Mesenchymal stem cell (in vitro differentiated cells and primary cell): ENCODE measurements around the gene ACTR5.

Experiments used
- DNase-seq: peaks from one replicate; pipeline ENCODE4 v3.0.0-alpha.2; 2013
- H2AFZ ChIP-seq: one replicate; pipeline ENCODE4 v1.6.1; 2013; ENCODE audit warnings: low read depth, mild to moderate bottlenecking, control low read depth, inconsistent platforms, low read length, moderate library complexity
- H2AK5ac ChIP-seq: 2 replicates; pipeline ENCODE4 v1.6.1; 2013; ENCODE audit warnings: low read length, moderate library complexity, mild to moderate bottlenecking, inconsistent platforms; ENCODE audit not compliant: severe bottlenecking
- H2BK120ac ChIP-seq: one replicate; pipeline ENCODE4 v1.6.1; 2013; ENCODE audit warnings: low read depth, mild to moderate bottlenecking, inconsistent platforms, low read length, moderate library complexity
- H2BK12ac ChIP-seq, 2 experiments: one replicate each; pipeline ENCODE4 v1.6.1; 2013; ENCODE audit warnings: inconsistent platforms in 2 of 2, low read length in 2 of 2, mild to moderate bottlenecking in 2 of 2, moderate library complexity in 2 of 2, control low read depth in 1 of 2
- H2BK15ac ChIP-seq: one replicate; pipeline ENCODE4 v1.6.1; 2013; ENCODE audit warnings: mild to moderate bottlenecking, low read depth, inconsistent platforms; ENCODE audit not compliant: poor library complexity, severe bottlenecking
- H2BK5ac ChIP-seq: 2 replicates; pipeline ENCODE4 v1.6.1; 2013; ENCODE audit warnings: low read depth, mild to moderate bottlenecking, low read length, control low read depth, inconsistent platforms; ENCODE audit not compliant: poor library complexity, severe bottlenecking
- H3K14ac ChIP-seq, 2 experiments: one replicate each; pipeline ENCODE4 v1.6.1; 2013; ENCODE audit warnings: inconsistent platforms in 2 of 2, low read length in 2 of 2, control low read depth in 1 of 2, mild to moderate bottlenecking in 1 of 2, moderate library complexity in 1 of 2
- H3K18ac ChIP-seq, 2 experiments: one replicate each; pipeline ENCODE4 v1.6.1; 2013; ENCODE audit warnings: inconsistent platforms in 2 of 2, low read length in 2 of 2, control low read depth in 1 of 2, low read depth in 1 of 2, mild to moderate bottlenecking in 1 of 2
- H3K23ac ChIP-seq, 2 experiments: one replicate each; pipeline ENCODE4 v1.6.1; 2013; ENCODE audit warnings: inconsistent platforms in 2 of 2, low read length in 2 of 2, mild to moderate bottlenecking in 2 of 2, moderate library complexity in 2 of 2, control low read depth in 1 of 2
- H3K27ac ChIP-seq: 2 replicates; pipeline ENCODE4 v1.5.1; 2013; ENCODE audit warnings: mild to moderate bottlenecking, moderate library complexity, low read length, control low read depth, inconsistent platforms; ENCODE audit not compliant: poor library complexity, severe bottlenecking
- H3K27me3 ChIP-seq, 2 experiments: 2 replicates each; pipeline versions ENCODE4 v1.6.1 to v1.7.0; 2013; ENCODE audit warnings: low read length in 2 of 2, mild to moderate bottlenecking in 2 of 2, moderate library complexity in 2 of 2, control low read depth in 1 of 2, inconsistent platforms in 1 of 2; ENCODE audit not compliant: control insufficient read depth in 1 of 2, insufficient read depth in 1 of 2
- H3K36me3 ChIP-seq, 2 experiments: 2 replicates each; pipeline versions ENCODE4 v1.6.1 to v1.7.0; 2013; ENCODE audit warnings: low read length in 2 of 2, control low read depth in 1 of 2, inconsistent platforms in 1 of 2, low read depth in 1 of 2, mild to moderate bottlenecking in 1 of 2; ENCODE audit not compliant: insufficient read depth in 2 of 2, control insufficient read depth in 1 of 2
- H3K4ac ChIP-seq, 2 experiments: one replicate each; pipeline ENCODE4 v1.6.1; 2013; ENCODE audit warnings: inconsistent platforms in 2 of 2, low read length in 2 of 2, mild to moderate bottlenecking in 2 of 2, moderate library complexity in 2 of 2, control low read depth in 1 of 2, low read depth in 1 of 2
- H3K4me1 ChIP-seq: 2 replicates; pipeline ENCODE4 v1.6.1; 2013; ENCODE audit warnings: low read depth, low read length, control low read depth; ENCODE audit not compliant: control insufficient read depth, insufficient read depth
- H3K4me2 ChIP-seq: 2 replicates; pipeline ENCODE4 v1.6.1; 2013; ENCODE audit warnings: low read length, mild to moderate bottlenecking, inconsistent platforms; ENCODE audit not compliant: poor library complexity, severe bottlenecking
- H3K4me3 ChIP-seq, 2 experiments: 2 replicates each; pipeline versions ENCODE4 v1.5.1 to v1.7.0; 2013; ENCODE audit warnings: low read length in 2 of 2, mild to moderate bottlenecking in 2 of 2, control low read depth in 1 of 2, low read depth in 1 of 2; ENCODE audit not compliant: insufficient read depth in 1 of 2
- H3K79me1 ChIP-seq: replicated peaks from 2 replicates; pipeline ENCODE4 v1.6.1; 2013; ENCODE audit warnings: mild to moderate bottlenecking, control low read depth, low read length, inconsistent platforms; ENCODE audit not compliant: poor library complexity, severe bottlenecking
- H3K9ac ChIP-seq: 2 replicates; pipeline ENCODE4 v1.7.0; 2013; ENCODE audit warnings: mild to moderate bottlenecking, low read length, moderate library complexity
- H3K9me3 ChIP-seq: 2 replicates; pipeline ENCODE4 v1.7.0; 2013; ENCODE audit warnings: mild to moderate bottlenecking, low read length; ENCODE audit not compliant: control insufficient read depth
- H4K8ac ChIP-seq: one replicate; pipeline ENCODE4 v1.6.1; 2013; ENCODE audit warnings: inconsistent platforms, mild to moderate bottlenecking, low read length, moderate library complexity
- H4K91ac ChIP-seq: one replicate; pipeline ENCODE4 v1.6.1; 2013; ENCODE audit warnings: mild to moderate bottlenecking, low read length, inconsistent platforms
- WGBS: methylation state at CpG from one replicate; pipeline ENCODE4 v1.1.7; 2013; ENCODE audit warnings: mixed read lengths; 5-methylcytosine and 5-hydroxymethylcytosine counted together

ACTR5 gene

DNA sequence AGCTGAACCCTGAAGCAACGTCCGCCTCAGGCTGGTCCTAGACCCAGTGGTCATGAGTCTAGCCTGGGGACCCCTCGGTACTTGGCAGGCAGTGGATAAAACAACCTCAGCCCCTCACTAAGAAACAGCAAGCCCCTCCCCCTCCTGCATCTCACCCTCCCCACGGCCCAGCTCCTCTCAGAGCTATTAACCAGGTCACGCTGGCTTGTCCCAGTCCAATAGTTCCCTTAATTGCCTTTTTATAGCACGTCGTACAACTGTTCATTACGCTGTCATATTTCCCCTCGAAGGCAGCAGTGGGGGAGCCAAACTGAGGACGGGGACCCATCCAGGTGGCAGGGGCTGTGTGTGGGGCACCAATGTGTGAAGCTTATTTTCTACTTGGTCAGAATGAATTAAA lies 32.6 kb upstream of the ACTR5 start:
- 46% methylated on average over 10 of the region's 10 CpGs for WGBS
- Histone ChIP-seq H3K79me1 (no peaks in the 10 kb centered on the region), H2BK120ac (no peak overlapping the region), H3K14ac (no peak overlapping the region), H3K36me3 (no peaks in the 10 kb centered on the region), H4K91ac (no peak overlapping the region), H3K27ac (no peak overlapping the region), H3K4me3 (no peak overlapping the region), H4K8ac (no peak overlapping the region), H2BK5ac (no peak overlapping the region), H3K4me1 (peaks cover 2% of the 10 kb centered on the region), H2BK15ac (no peak overlapping the region), H3K18ac (no peak overlapping the region), H2AFZ (no peak overlapping the region), H3K27me3 (peaks cover 69 to 78% of the 10 kb centered on the region in 2 experiments), H3K9me3 (no peaks in the 10 kb centered on the region), H3K23ac (no peak overlapping the region), H3K4me2 (no peak overlapping the region), H2AK5ac (no peak overlapping the region), H3K4ac (no peak overlapping the region), H3K9ac (no peak overlapping the region), H2BK12ac (no peak overlapping the region)
- no peak for DNase-seq

DNA sequence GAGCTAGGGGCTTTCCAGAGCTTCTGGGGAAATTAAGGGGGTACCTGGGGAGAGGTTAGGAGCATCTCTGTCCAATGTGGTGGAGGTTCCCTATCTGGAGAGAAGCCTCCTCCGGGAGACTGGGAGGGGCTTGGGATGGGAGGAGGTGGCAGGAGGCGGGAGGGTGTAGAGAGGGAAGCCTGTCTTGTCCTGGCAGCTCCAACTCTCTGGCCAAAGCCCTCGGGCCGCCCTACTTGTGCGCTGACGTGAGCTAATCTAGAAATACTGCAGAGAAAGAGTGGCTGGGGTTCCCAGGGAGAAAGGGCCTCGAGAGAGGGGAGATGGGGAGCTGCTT lies 25.6 kb upstream of the ACTR5 start:
- H3K18ac ChIP-seq: no peak overlapping the region
- H3K4ac ChIP-seq: no peak overlapping the region
- no peak overlapping the region for H2AK5ac ChIP-seq
- no peak overlapping the region for H3K4me2 ChIP-seq
- peaks cover 22% of the 10 kb centered on the region for H3K4me1 ChIP-seq
- no peak overlapping the region for H3K23ac ChIP-seq
- H3K79me1 ChIP-seq: no peaks in the 10 kb centered on the region
- H3K14ac ChIP-seq: no peak overlapping the region
- H4K8ac ChIP-seq: no peak overlapping the region
- DNase-seq: no peak
- H2BK120ac ChIP-seq: no peak overlapping the region
- H3K27me3 ChIP-seq: peaks cover 98 to 99% of the 10 kb centered on the region in 2 experiments
- 4% methylated on average over 7 of the region's 7 CpGs for WGBS
- H3K9me3 ChIP-seq: peaks cover 2% of the 10 kb centered on the region
- H3K9ac ChIP-seq: no peak overlapping the region
- no peaks in the 10 kb centered on the region for H3K36me3 ChIP-seq
- no peak overlapping the region for H2AFZ ChIP-seq
- no peak overlapping the region for H2BK15ac ChIP-seq
- no peak overlapping the region for H2BK12ac ChIP-seq
- H3K4me3 ChIP-seq: no peak overlapping the region
- H2BK5ac ChIP-seq: no peak overlapping the region
- H3K27ac ChIP-seq: no peak overlapping the region
- H4K91ac ChIP-seq: no peak overlapping the region

DNA sequence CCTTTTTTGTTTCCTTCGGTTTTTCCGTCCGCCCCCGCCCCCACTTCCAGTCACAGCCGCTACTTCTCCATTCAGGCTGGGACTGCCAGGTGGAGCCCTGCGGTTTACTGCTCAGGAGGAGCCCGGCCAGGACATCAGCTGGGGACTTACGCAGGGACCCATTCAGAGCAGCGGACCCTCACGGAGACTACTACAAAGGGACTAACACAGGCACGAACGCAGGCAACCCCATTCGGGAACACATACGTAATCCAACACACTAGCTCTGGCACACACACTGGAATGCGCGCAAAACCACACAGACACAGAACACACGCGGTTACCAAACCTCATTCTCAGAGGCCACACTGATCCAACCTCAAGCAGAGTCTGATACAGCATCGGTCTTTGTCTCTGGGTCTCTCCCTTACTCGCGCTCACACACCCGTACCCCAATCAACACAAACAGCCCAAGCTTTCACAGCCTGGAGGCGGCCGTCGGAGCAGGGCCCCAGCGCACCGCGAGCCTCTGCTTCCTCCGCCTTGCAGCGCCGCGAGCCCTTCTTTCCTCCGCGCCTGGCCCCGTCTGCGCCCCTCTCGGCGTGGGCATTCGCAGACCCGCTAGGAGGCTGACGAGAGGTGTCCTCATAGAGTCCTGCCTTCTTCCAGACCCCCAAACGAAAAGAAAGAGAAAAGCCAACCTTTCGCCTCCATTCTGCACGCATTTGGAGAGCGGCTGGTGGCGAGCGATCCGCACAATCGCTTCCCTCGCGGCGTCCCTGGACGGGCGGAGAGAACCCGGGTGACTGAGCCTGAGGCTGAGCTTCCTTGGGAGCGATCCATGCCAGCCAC lies 25.0 kb upstream of the ACTR5 start:
- no peak overlapping the region for H3K18ac ChIP-seq
- WGBS: 3% methylated on average over 56 of the region's 56 CpGs
- no peak overlapping the region for H3K9ac ChIP-seq
- no peak overlapping the region for H3K4me2 ChIP-seq
- H2BK5ac ChIP-seq: no peak overlapping the region
- no peak overlapping the region for H4K8ac ChIP-seq
- no peak for DNase-seq
- H3K4ac ChIP-seq: no peak overlapping the region
- no peak overlapping the region for H2AFZ ChIP-seq
- H2BK120ac ChIP-seq: no peak overlapping the region
- H3K27me3 ChIP-seq: peaks cover 98 to 99% of the 10 kb centered on the region in 2 experiments
- no peaks in the 10 kb centered on the region for H3K36me3 ChIP-seq
- H3K4me3 ChIP-seq: no peak overlapping the region
- no peak overlapping the region for H2BK15ac ChIP-seq
- H2BK12ac ChIP-seq: no peak overlapping the region
- H3K23ac ChIP-seq: no peak overlapping the region
- H3K27ac ChIP-seq: no peak overlapping the region
- no peak overlapping the region for H4K91ac ChIP-seq
- no peak overlapping the region for H2AK5ac ChIP-seq
- H3K4me1 ChIP-seq: peaks cover 23% of the 10 kb centered on the region
- H3K14ac ChIP-seq: no peak overlapping the region
- H3K79me1 ChIP-seq: no peaks in the 10 kb centered on the region
- peaks cover 2% of the 10 kb centered on the region for H3K9me3 ChIP-seq

DNA sequence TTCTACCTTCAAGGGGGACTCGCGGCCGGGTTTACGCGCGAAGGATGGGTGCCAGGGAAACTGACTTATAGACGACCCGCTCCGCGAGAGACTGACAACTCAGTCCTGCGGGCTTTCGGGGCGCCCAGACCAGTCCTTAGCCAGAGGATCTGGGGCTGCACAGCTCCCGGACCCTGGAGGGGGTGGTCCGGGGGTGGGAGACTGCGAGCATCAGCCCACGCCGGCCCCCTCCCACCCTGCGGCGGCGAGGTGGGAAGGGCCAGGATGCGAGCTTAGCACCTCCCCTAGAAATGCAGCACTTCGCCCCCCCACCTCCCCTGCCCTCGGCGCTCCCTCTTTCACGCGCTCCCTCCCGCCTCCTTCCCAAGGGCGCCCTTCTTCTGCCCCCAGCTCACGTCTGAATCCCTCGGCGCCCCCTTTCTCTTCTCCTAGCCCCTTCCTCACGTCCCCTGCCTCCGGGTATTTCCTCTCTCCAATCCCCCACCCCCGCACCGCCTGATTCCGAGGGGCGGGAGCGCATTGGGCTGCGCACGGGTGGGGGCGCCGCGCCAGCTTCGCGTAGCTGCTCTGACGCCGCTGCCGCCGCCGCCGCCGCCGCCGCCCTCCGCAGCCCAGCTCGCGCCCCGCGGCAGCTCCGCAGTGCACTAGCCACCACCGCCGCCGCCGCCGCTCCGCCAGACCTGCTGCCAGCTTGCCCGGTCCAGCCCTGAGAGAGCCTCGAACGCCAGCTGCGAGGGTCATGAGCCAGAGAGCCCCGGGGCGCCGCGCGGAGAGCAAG lies 24.2 kb upstream of the ACTR5 start, which contains the start of gene SLC32A1:
Gene SLC32A1 (plus strand): TSS at position 639 of the 778 bp plus-strand sequence. CDS start 239 bp downstream, outside the sequence.
- Histone ChIP-seq H3K9ac (no peak within 1 kb of the TSS), H3K4me2 (no peak within 1 kb of the TSS), H3K4me3 (no peak within 1 kb of the TSS), H2BK15ac (no peak within 1 kb of the TSS), H3K23ac (no peak within 1 kb of the TSS), H3K18ac (no peak within 1 kb of the TSS), H4K8ac (no peak within 1 kb of the TSS), H2AFZ (no peak within 1 kb of the TSS), H2AK5ac (no peak within 1 kb of the TSS), H3K79me1 (no peaks in the 10 kb centered on the region), H2BK120ac (no peak within 1 kb of the TSS), H3K14ac (no peak within 1 kb of the TSS), H3K4ac (no peak within 1 kb of the TSS), H2BK12ac (no peak within 1 kb of the TSS), H4K91ac (no peak within 1 kb of the TSS), H3K4me1 (peaks cover 27% of the 10 kb centered on the region), H2BK5ac (no peak within 1 kb of the TSS), H3K9me3 (peaks cover 2% of the 10 kb centered on the region), H3K27me3 (peaks cover 97 to 99% of the 10 kb centered on the region in 2 experiments), H3K27ac (no peak within 1 kb of the TSS), H3K36me3 (no peaks in the 10 kb centered on the region)
- DNase-seq: no peak
- WGBS: 2% methylated on average over 70 of the region's 76 CpGs
